Loucy (cell line): ENCODE data around the gene PLIN4.

Experiments used
- CTCF ChIP-seq: fragments of 200-600 bp; sonication (generic); conservative IDR thresholded peaks from 2 replicates; pipeline ENCODE4 v1.5.1; 2014; ENCODE audit warnings: mild to moderate bottlenecking, antibody characterized with exemption, low read length
- EZH2phosphoT487 ChIP-seq: fragments of 200-600 bp; IDR thresholded peaks from 2 replicates; pipeline ENCODE4 v1.6.1; 2018; ENCODE audit warnings: antibody characterized with exemption, mild to moderate bottlenecking, moderate library complexity, borderline replicate concordance

DNA sequence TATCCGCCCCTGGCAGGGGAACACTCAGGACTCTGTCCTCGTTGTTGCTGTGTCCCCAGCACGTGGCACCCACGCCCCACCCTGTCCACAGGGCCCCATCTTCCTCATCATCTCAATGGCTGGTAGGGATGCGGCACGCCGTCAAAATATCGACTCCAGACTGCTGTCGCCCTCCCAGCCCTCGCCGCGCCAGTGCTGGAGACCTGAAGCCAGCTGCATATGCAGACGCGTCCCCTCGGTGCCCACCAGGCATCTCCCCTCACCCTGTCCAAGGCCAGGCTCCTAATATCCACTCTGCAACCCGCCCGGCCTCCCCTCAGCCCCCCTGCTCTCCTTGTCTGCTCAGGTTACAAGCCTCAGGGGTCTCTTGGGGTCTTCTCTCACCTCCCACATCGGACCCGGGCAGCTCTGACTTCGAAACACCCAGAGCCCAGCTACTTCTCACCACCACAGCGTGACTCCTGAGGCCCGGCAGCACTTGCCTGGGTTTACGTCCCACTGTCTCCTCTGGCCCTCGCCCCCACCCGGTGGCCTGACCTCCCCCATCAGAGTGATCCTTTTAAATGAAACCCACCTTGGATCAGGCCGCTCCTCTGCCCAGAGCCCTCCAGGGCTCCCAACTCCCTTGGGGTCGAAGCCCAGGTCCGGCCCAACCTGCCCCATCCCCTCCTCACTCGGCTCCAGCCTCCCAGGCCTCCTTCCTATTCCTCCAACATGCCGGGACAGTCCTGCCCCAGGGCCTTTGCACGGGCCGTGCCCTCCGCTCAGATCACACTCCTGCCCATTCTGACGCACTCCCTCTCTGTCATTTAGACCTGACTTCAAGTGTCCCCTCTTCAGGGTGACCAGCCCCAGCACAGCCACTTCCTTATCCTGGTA is 12.5 kb downstream of the PLIN4 start:
- TF ChIP-seq CTCF = no peak
- no peak for TF ChIP-seq EZH2phosphoT487
